Activated CD8-positive, alpha-beta memory T cell treated with anti-CD3 and anti-CD28 coated beads for 24 hours (primary cell): ENCODE measurements around the gene RAPGEF2.
"Not testable (repeated sequence)": the region's sequence is repeated elsewhere in the genome, so short reads cannot be mapped to it uniquely, and the experiment has no call there.

Experiments used
- DNase-seq: peaks from one replicate; pipeline ENCODE4 v3.0.0-alpha.2; 2020

RAPGEF2 gene

GRCh38 chr4:159101988-159102621 is 774 bp upstream of the RAPGEF2 start:
- DNase-seq, result no peak

DNA sequence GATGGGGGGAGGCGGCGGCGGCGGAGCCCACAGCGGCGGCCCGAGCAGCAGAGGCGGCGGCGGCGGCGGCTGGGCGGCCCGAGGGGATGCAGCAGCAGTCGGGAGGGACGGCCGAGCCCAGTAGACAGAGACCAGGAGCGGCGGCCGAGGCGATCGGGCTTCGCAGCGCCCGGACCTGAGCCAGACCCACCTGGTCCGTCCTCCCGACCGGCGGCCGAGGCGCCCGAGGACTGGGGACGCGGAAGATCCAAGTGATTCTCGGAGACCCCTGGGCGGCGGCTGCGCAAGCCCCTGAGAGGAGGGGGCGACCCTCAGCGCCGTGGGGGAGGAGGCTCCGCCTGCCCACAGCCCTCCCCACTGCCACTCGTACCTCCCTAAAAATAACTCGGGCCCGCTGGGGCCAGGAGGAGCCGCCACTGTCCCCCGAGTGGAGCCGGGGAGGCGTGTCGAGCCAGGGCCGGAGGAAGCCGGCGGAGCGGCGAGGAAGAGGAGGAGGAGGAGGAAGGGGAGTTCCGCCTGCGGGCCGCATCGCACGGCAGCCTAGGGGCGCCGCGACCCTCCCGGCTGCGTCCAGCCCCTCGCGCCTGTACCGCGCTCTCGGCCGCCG is 608 bp downstream of the RAPGEF2 start:
- peak; percentile 76 for DNase-seq

GRCh38 chr4:159104694-159105414 is 2.0 kb downstream of the RAPGEF2 start:
- no peak for DNase-seq

GRCh38 chr4:159105761-159106243 is 2.9 kb downstream of the RAPGEF2 start:
- DNase-seq, result no peak

DNA sequence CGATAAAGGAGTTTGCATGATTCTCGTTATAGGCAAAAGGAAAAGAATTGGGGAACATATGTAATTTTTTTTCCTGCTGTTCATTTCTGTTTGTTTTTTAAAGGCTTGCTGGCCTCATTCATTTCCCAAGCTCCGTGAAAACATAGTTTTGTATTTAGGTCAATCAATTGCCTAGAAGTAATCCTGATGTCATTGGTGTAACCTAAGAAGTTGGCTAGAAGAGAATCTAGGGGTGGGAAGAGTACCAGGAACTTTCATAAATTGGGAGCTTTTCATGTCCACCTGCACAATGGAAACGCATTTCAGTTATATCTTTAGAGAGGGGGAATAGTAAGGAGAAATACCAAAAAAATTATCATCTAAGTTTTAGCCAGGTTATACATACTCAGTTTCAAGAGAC is 3.8 kb downstream of the RAPGEF2 start:
- DNase-seq, result no peak

DNA sequence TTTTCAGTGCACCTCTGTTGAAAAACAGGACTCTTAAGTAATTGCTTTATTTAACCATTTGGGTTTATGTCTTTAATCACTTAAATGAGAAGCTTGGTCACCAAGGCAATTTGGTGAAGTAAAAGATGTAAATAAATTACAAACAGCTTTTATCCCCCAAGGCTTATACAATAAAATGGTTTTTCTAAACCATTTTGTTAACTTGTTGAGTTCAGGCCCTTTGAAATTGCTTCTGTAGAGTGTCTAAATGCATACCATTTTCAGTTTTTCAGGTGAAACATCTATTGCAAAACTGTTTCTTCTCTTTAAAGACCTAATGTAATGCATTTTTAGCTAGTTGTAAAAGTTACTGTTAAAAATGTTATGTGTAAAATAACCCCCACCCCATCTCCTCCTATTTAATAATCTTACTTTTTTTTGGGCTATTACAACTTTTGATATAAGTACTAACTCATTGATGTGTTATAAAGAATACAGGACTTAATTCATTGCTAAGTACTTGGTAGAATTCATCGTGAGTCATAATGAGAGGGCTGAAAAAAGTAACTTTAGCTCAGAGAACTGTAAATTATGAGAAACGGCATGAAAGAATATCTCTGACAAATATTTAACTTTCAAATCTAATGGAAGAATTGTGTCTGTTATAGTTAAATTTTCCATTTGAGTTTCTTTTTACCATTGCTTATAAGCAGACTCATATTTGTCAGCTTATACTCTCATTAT is 4.5 kb downstream of the RAPGEF2 start:
- DNase-seq, result no peak

GRCh38 chr4:159108124-159108523 is 5.2 kb downstream of the RAPGEF2 start:
- no peak for DNase-seq

DNA sequence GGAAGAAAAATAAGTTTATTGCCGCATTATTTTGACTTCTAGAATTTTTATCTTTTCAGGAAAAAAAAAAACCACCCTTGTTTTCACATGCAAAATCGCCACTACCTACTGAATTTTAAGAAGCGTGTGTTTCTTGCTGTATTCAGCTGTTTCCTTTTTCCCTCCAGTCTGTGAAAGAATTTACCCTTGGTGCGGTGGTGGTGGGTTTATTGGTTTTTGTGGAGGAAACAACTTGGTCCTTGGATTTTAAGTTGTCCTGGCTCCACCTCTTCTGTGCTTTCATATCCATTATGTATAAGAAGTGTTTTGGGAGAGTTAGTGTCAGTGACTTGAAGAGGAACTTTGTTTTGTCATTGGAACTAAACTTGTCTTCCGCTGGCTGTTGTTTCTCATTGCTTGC is 8.1 kb downstream of the RAPGEF2 start:
- DNase-seq, result no peak

DNA sequence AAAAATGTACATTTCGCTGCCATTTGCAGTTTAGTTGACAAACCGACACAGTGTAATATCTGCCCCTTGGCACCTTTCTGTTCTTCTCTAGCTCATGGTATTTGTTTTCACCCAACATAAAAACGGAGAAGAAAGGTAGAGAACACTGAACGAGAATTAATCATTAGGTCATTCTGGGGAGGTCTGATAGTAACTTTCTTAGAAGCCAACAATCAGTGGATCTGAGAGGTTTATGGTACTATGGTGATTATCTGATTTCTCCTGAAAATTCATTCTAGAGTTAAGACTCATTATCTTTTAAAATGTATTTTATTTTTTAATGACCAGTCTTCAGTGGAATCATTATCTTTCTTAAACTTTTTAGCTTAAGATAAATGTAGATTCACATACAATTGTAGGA is 8.5 kb downstream of the RAPGEF2 start:
- DNase-seq, result no peak

DNA sequence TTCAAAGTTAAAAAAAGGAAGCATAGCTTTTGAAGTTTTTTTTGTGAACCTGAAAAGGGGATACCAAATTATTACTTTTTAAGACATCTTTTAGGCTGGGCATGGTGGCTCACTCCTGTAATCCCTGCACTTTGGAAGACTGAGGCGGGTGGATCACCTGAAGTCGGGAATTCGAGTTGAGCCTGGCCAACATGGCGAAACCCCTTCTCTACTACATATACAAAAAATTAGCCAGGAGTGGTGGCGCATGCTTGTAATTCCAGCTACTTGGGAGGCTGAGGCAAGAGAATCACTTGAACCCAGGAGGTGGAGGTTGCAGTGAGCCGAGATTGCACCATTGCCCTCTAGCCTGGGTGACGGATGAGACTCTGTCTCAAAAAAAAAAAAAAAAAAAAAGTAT is 10.5 kb downstream of the RAPGEF2 start:
- not testable (repeated sequence) for DNase-seq

- DNase-seq, result not testable (repeated sequence)
Measured at GRCh38 chr4:159116098-159116497, 13.2 kb downstream of the RAPGEF2 start.

DNA sequence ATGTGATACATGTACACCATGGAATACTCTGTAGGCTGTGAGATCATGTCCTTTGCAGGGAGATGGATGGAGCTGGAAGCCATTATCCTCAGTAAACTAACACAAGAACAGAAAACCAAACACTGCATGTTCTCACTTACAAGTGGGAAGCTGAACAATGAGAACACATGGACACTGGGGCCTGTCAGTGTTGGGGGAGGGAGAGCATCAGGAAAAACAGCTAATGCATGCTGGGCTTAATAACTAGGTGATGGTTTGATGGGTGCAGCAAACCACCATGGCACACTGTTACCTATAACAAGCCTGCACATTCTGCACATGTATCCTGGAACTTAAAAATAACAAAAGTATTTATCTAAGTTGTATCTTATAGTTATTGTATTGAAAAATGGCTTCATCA is 13.8 kb downstream of the RAPGEF2 start:
- DNase-seq, result not testable (repeated sequence)

DNA sequence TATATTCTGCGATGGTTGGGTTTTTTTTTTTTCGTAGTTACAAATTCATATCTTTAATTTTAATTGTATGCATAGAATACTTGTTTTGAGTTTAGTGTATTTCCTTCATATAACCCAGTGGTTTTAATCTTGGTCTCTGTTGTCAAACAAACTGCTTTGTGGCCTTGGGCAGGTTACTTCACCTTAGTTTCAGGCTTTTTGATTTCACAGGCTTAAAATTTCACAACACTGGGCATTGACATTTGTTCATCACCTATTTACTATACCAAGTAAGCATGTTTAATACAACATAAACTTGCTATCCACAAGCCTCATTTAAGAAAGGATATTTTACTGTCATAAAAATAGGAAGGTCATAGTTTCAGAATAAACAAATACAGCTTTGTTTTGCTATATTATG is 14.7 kb downstream of the RAPGEF2 start:
- DNase-seq, result no peak

GRCh38 chr4:159117968-159118367 is 15.1 kb downstream of the RAPGEF2 start:
- no peak for DNase-seq

- no peak for DNase-seq
Measured at GRCh38 chr4:159121371-159121770, 18.5 kb downstream of the RAPGEF2 start.

GRCh38 chr4:159126716-159127115 is 23.8 kb downstream of the RAPGEF2 start:
- no peak for DNase-seq

DNA sequence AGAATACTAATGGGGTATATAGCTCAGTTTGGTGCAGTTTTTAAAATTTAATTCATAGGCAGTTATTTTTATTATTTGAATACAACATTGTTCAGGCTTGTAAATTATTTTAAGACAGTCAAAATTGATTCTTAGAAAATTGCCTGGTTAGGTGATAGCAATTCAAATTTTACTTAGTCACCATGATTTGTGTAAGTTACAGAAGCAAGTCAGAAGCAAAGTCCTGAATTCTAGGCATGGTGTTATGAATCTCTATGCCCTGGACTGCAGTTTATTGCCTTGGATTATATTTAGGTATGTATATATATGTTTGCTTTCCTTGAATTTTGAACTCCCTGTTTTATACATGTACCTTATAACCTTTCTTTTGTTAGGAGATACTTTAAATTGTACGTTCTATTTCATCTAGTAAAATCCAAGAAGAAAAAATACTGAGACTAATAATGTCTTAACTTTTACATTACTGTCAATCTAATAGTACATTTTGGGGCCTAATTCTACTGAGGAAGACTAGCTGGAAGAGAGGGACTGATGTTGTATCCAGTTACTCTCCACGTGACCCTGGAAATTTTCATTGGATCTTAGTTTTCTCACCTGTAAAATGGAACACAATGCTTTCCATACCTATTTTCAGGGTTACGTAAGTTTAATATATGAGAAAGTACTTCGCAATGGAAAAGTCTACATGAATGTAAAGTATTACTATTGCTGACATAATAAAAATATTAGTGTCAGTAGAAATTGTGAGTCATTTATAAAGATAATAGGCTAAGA is 25.1 kb downstream of the RAPGEF2 start:
- no peak for DNase-seq

DNA sequence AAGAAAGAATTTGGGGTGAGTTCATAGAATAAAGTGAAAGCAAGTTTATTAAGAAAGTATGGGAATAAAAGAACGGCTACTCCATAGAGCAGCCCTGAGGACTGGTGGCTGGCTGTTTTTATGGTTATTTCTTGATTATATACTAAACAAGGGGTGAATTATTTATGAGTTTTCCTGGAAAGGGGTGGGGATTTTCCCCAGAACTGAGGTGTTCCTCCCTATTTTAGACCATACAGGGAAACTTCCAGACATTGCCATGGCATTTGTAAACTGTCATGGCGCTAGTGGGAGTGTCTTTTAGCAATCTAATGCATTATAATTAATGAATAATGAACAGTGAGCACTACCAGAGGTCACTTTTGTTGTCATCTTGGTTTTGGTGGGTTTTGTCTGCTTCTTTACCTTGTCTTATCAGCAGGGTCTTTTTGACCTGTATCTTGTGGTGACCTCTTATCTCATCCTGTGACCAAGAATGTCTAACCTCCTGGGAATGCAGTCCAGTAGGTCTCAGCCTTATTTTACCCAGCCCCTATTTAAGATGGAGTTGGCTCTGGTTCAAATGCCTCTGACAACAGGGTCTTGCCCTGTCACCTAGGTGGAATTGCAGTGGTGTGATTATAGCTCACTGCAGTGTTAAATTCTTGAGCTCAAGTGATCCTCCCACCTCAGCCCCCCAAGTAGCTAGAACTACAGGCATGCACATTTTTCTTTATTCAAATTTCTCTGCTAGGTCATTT is 27.1 kb downstream of the RAPGEF2 start:
- no peak for DNase-seq

GRCh38 chr4:159131564-159131963 is 28.7 kb downstream of the RAPGEF2 start:
- DNase-seq, result no peak

DNA sequence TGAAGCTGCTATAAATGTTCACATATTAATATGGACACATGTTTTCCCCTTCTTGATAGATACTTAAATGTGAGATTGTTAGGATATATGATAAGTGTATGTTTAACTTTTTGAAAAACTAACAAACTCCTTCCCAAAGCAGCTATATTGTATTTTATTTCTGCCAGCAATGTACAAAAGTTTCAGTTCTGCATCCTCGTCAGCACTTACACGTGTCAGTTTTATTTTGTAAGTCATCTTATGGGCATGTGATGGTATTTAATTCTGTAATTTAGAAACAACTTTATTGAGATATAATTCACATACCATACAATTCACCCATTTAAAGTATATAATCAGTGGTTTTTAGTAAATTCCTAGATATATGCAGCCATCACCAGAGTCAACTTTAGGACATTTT is 31.6 kb downstream of the RAPGEF2 start:
- no peak for DNase-seq

DNA sequence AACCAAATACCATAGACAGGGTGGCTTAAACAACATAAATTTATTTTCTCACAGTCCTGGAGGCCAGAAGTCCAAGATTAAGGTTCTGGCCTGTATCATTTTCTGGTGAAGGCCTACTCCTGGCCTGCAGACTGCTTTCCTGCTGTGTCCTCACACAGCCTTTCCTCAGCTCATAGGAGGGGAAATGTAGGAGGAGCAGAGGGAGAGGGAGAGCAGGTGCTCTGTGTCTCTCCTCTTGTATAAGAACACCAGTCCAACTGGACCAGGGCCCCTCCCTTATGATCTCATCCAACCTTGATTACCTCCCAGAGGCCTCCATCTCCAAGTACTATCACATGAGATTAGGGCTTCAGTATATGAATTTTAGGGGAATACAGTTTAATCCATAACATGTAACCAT is 34.3 kb downstream of the RAPGEF2 start:
- DNase-seq, result no peak

DNA sequence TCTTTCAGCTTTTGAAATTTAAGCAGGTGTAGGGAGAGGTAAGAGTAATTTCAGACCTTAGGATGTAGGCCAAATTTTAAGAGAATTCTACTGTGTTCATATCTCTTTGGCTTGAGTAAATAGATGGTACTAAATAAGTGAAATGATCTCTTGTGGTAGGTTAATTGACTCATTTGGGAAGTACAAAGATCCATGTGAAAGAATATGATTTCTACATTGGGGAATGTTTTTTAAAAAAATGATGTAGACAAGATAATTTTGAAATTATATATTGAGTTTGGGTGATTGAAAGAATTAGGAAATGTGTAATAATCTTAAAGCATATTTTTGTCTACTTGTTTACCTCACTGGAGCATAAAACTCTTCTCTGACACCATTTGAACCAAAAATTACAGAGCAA is 35.6 kb downstream of the RAPGEF2 start:
- no peak for DNase-seq
